ENCODE results near the gene OR2T33.
"Not testable (repeated sequence)": the region's sequence is repeated elsewhere in the genome, so short reads cannot be mapped to it uniquely, and the experiment has no call there.

The OR2T33 gene

GRCh38 chr1:248288391-248288790 lies 10.6 kb upstream of the OR2T33 start:
- ChIA-PET CTCF (no interaction called here), POLR2A (no interaction called here)
- DNase-seq = peak; percentile 31 to 84 (median 79)
- H3K4me3 ChIP-seq (ENCODE audit: control insufficient read depth in 1 of 7, extremely low read depth in 1 of 7, insufficient read depth in 4 of 7, low read depth in 2 of 7, low read length in 6 of 7) = no peak overlapping the region
- H3K36me3 ChIP-seq (ENCODE audit: control insufficient read depth in 4 of 4, insufficient read depth in 4 of 4, low read length in 3 of 4) = no peaks in the 10 kb centered on the region
- WGBS (ENCODE audit: insufficient coverage) = no CpG with 5 or more reads among the region's 6 CpGs
- peaks cover 0 to 8% (median 0%) of the 10 kb centered on the region in 5 experiments for H3K9me3 ChIP-seq (ENCODE audit: control extremely low read depth in 1 of 5, control insufficient read depth in 4 of 5, insufficient read depth in 2 of 5, low read depth in 1 of 5, low read length in 4 of 5)
- H3K27ac ChIP-seq (ENCODE audit: insufficient read depth in 1 of 2, low read depth in 1 of 2, low read length in 2 of 2, poor library complexity in 1 of 2, severe bottlenecking in 2 of 2) = no peak overlapping the region
- peaks cover 0 to 6% (median 3%) of the 10 kb centered on the region in 4 experiments for H3K4me1 ChIP-seq (ENCODE audit: control extremely low read depth in 1 of 4, control insufficient read depth in 4 of 4, insufficient read depth in 4 of 4, low read length in 3 of 4)
- H3K27me3 ChIP-seq (replicated peaks in 2 of 5; ENCODE audit: control insufficient read depth in 4 of 5, insufficient read depth in 5 of 5, low read length in 4 of 5) = no peaks in the 10 kb centered on the region

GRCh38 chr1:248273225-248273624 lies 4.6 kb downstream of the OR2T33 start:
- H3K27ac ChIP-seq (ENCODE audit: insufficient read depth in 1 of 2, low read depth in 1 of 2, low read length in 2 of 2, poor library complexity in 1 of 2, severe bottlenecking in 2 of 2); H3K27me3 ChIP-seq (replicated peaks in 2 of 5; ENCODE audit: control insufficient read depth in 4 of 5, insufficient read depth in 5 of 5, low read length in 4 of 5); DNase-seq; CTCF ChIA-PET; POLR2A ChIA-PET; H3K9me3 ChIP-seq (ENCODE audit: control extremely low read depth in 1 of 5, control insufficient read depth in 4 of 5, insufficient read depth in 2 of 5, low read depth in 1 of 5, low read length in 4 of 5); H3K36me3 ChIP-seq (ENCODE audit: control insufficient read depth in 4 of 4, insufficient read depth in 4 of 4, low read length in 3 of 4); H3K4me3 ChIP-seq (ENCODE audit: control insufficient read depth in 1 of 7, extremely low read depth in 1 of 7, insufficient read depth in 4 of 7, low read depth in 2 of 7, low read length in 6 of 7); H3K4me1 ChIP-seq (ENCODE audit: control extremely low read depth in 1 of 4, control insufficient read depth in 4 of 4, insufficient read depth in 4 of 4, low read length in 3 of 4): not testable (repeated sequence)
- no CpG with 5 or more reads among the region's 16 CpGs for WGBS (ENCODE audit: insufficient coverage)

GRCh38 chr1:248268178-248268577 lies 9.6 kb downstream of the OR2T33 start:
- Histone ChIP-seq H3K27me3 (replicated peaks in 2 of 5; ENCODE audit: control insufficient read depth in 4 of 5, insufficient read depth in 5 of 5, low read length in 4 of 5) (peaks cover 0 to 2% (median 0%) of the 10 kb centered on the region in 5 experiments), H3K36me3 (ENCODE audit: control insufficient read depth in 4 of 4, insufficient read depth in 4 of 4, low read length in 3 of 4) (no peaks in the 10 kb centered on the region), H3K4me3 (ENCODE audit: control insufficient read depth in 1 of 7, extremely low read depth in 1 of 7, insufficient read depth in 4 of 7, low read depth in 2 of 7, low read length in 6 of 7) (no peak overlapping the region), H3K27ac (ENCODE audit: insufficient read depth in 1 of 2, low read depth in 1 of 2, low read length in 2 of 2, poor library complexity in 1 of 2, severe bottlenecking in 2 of 2) (no peak overlapping the region), H3K4me1 (ENCODE audit: control extremely low read depth in 1 of 4, control insufficient read depth in 4 of 4, insufficient read depth in 4 of 4, low read length in 3 of 4) (no peaks in the 10 kb centered on the region), H3K9me3 (ENCODE audit: control extremely low read depth in 1 of 5, control insufficient read depth in 4 of 5, insufficient read depth in 2 of 5, low read depth in 1 of 5, low read length in 4 of 5) (peaks cover 0 to 3% (median 0%) of the 10 kb centered on the region in 5 experiments)
- no CpG with 5 or more reads among the region's 4 CpGs for WGBS (ENCODE audit: insufficient coverage)
- CTCF ChIA-PET = no interaction called here
- no peak for DNase-seq
- POLR2A ChIA-PET = no interaction called here

GRCh38 chr1:248259309-248259708 lies 18.5 kb downstream of the OR2T33 start:
- H3K4me3 ChIP-seq (ENCODE audit: control insufficient read depth in 1 of 7, extremely low read depth in 1 of 7, insufficient read depth in 4 of 7, low read depth in 2 of 7, low read length in 6 of 7); H3K27me3 ChIP-seq (replicated peaks in 2 of 5; ENCODE audit: control insufficient read depth in 4 of 5, insufficient read depth in 5 of 5, low read length in 4 of 5); H3K36me3 ChIP-seq (ENCODE audit: control insufficient read depth in 4 of 4, insufficient read depth in 4 of 4, low read length in 3 of 4); H3K4me1 ChIP-seq (ENCODE audit: control extremely low read depth in 1 of 4, control insufficient read depth in 4 of 4, insufficient read depth in 4 of 4, low read length in 3 of 4); DNase-seq; POLR2A ChIA-PET; H3K27ac ChIP-seq (ENCODE audit: insufficient read depth in 1 of 2, low read depth in 1 of 2, low read length in 2 of 2, poor library complexity in 1 of 2, severe bottlenecking in 2 of 2): not testable (repeated sequence)
- no CpG with 5 or more reads among the region's 1 CpG for WGBS (ENCODE audit: insufficient coverage)
- CTCF ChIA-PET = interaction anchor here (0.6 to 0.8 kb wide), 2 partner anchors 17 to 206 kb away, joined by 3 to 5 read pairs; no protein-coding TSS in a partner anchor
- H3K9me3 ChIP-seq (ENCODE audit: control extremely low read depth in 1 of 5, control insufficient read depth in 4 of 5, insufficient read depth in 2 of 5, low read depth in 1 of 5, low read length in 4 of 5) = peaks cover 0 to 11% (median 3%) of the 10 kb centered on the region in 5 experiments

GRCh38 chr1:248243204-248243603 lies 34.6 kb downstream of the OR2T33 start:
- DNase-seq = peak; percentile 46 to 72 (median 67)
- Histone ChIP-seq H3K36me3 (ENCODE audit: control insufficient read depth in 4 of 4, insufficient read depth in 4 of 4, low read length in 3 of 4) (no peaks in the 10 kb centered on the region), H3K27ac (ENCODE audit: insufficient read depth in 1 of 2, low read depth in 1 of 2, low read length in 2 of 2, poor library complexity in 1 of 2, severe bottlenecking in 2 of 2) (no peak overlapping the region), H3K27me3 (replicated peaks in 2 of 5; ENCODE audit: control insufficient read depth in 4 of 5, insufficient read depth in 5 of 5, low read length in 4 of 5) (no peaks in the 10 kb centered on the region), H3K9me3 (ENCODE audit: control extremely low read depth in 1 of 5, control insufficient read depth in 4 of 5, insufficient read depth in 2 of 5, low read depth in 1 of 5, low read length in 4 of 5) (no peaks in the 10 kb centered on the region), H3K4me1 (ENCODE audit: control extremely low read depth in 1 of 4, control insufficient read depth in 4 of 4, insufficient read depth in 4 of 4, low read length in 3 of 4) (peaks cover 0 to 9% (median 3%) of the 10 kb centered on the region in 4 experiments), H3K4me3 (ENCODE audit: control insufficient read depth in 1 of 7, extremely low read depth in 1 of 7, insufficient read depth in 4 of 7, low read depth in 2 of 7, low read length in 6 of 7) (peak overlapping the region in 4 of 7 experiments; percentile 31 to 65 (median 32))
- WGBS (ENCODE audit: insufficient coverage) = 12% methylated on average over 13 of the region's 14 CpGs
- POLR2A ChIA-PET = no interaction called here
- CTCF ChIA-PET = interaction anchor here (1.0 to 1.5 kb wide), 2 partner anchors 10 to 457 kb away, joined by 3 to 5 read pairs; no protein-coding TSS in a partner anchor

GRCh38 chr1:248239478-248239877 lies 38.3 kb downstream of the OR2T33 start:
- POLR2A ChIA-PET = no interaction called here
- no peaks in the 10 kb centered on the region for H3K36me3 ChIP-seq (ENCODE audit: control insufficient read depth in 4 of 4, insufficient read depth in 4 of 4, low read length in 3 of 4)
- no peak overlapping the region for H3K27ac ChIP-seq (ENCODE audit: insufficient read depth in 1 of 2, low read depth in 1 of 2, low read length in 2 of 2, poor library complexity in 1 of 2, severe bottlenecking in 2 of 2)
- DNase-seq = no peak
- peaks cover 0 to 3% (median 2%) of the 10 kb centered on the region in 4 experiments for H3K4me1 ChIP-seq (ENCODE audit: control extremely low read depth in 1 of 4, control insufficient read depth in 4 of 4, insufficient read depth in 4 of 4, low read length in 3 of 4)
- no peak overlapping the region for H3K4me3 ChIP-seq (ENCODE audit: control insufficient read depth in 1 of 7, extremely low read depth in 1 of 7, insufficient read depth in 4 of 7, low read depth in 2 of 7, low read length in 6 of 7)
- no peaks in the 10 kb centered on the region for H3K9me3 ChIP-seq (ENCODE audit: control extremely low read depth in 1 of 5, control insufficient read depth in 4 of 5, insufficient read depth in 2 of 5, low read depth in 1 of 5, low read length in 4 of 5)
- no peaks in the 10 kb centered on the region for H3K27me3 ChIP-seq (replicated peaks in 2 of 5; ENCODE audit: control insufficient read depth in 4 of 5, insufficient read depth in 5 of 5, low read length in 4 of 5)
- CTCF ChIA-PET = interaction anchor here (1.3 kb wide), 1 partner anchor 11 kb away, joined by 3 read pairs; no protein-coding TSS in a partner anchor
- 90% methylated on average over 6 of the region's 9 CpGs for WGBS (ENCODE audit: insufficient coverage)

GRCh38 chr1:248231117-248231516 lies 46.7 kb downstream of the OR2T33 start, which contains the start of gene OR2M4:
Gene OR2M4 (plus strand): TSS chr1:248231417. CDS start chr1:248238929, 7,512 bp downstream.
- Histone ChIP-seq H3K4me1 (ENCODE audit: control extremely low read depth in 1 of 4, control insufficient read depth in 4 of 4, insufficient read depth in 4 of 4, low read length in 3 of 4) (no peaks in the 10 kb centered on the region), H3K9me3 (ENCODE audit: control extremely low read depth in 1 of 5, control insufficient read depth in 4 of 5, insufficient read depth in 2 of 5, low read depth in 1 of 5, low read length in 4 of 5) (peaks cover 0 to 12% (median 0%) of the 10 kb centered on the region in 5 experiments), H3K4me3 (ENCODE audit: control insufficient read depth in 1 of 7, extremely low read depth in 1 of 7, insufficient read depth in 4 of 7, low read depth in 2 of 7, low read length in 6 of 7) (no peak within 1 kb of the TSS), H3K27ac (ENCODE audit: insufficient read depth in 1 of 2, low read depth in 1 of 2, low read length in 2 of 2, poor library complexity in 1 of 2, severe bottlenecking in 2 of 2) (no peak within 1 kb of the TSS), H3K36me3 (ENCODE audit: control insufficient read depth in 4 of 4, insufficient read depth in 4 of 4, low read length in 3 of 4) (no peaks in the 10 kb centered on the region), H3K27me3 (replicated peaks in 2 of 5; ENCODE audit: control insufficient read depth in 4 of 5, insufficient read depth in 5 of 5, low read length in 4 of 5) (no peaks in the 10 kb centered on the region)
- WGBS (ENCODE audit: insufficient coverage) = 100% methylated on average over 1 of the region's 2 CpGs
- no peak for DNase-seq
- CTCF ChIA-PET = no interaction called here
- POLR2A ChIA-PET = no interaction called here
